Right lobe of liver (tissue), 6 donors: ENCODE results near the gene CDCA4. TPM values are rescaled to one million over a fixed set of nuclear protein-coding genes. Genes with fewer than 3 reads are reported as not detected.

Experiments used
- ATAC-seq, 4 donors: fragments of 200-7000 bp; cut with Tn5 transposase; one replicate each; pipeline ENCODE4 v1.9.1; 2020; ENCODE audit warnings: mild to moderate bottlenecking in 4 of 4, moderate library complexity in 4 of 4
- DNase-seq, 3 donors: peaks; one replicate each; pipeline ENCODE4 v3.0.0-alpha.2; 2020
- H3K27ac ChIP-seq, 3 donors: fragments of 200-600 bp; one replicate each; pipeline ENCODE4 v1.8.0; 2022
- H3K27me3 ChIP-seq, 2 donors: fragments of 200-600 bp; one replicate each; pipeline ENCODE4 v1.8.0; 2022
- H3K36me3 ChIP-seq, 4 donors: fragments of 200-600 bp; sonication (generic) in 1 of 4; one replicate each; pipeline versions ENCODE4 v1.5.1 to v1.8.0; 2017 to 2022; ENCODE audit warnings: control low read depth in 1 of 4
- H3K4me1 ChIP-seq, 4 donors: fragments of 200-600 bp; sonication (generic) in 1 of 4; one replicate each; pipeline versions ENCODE4 v1.5.1 to v1.8.0; 2017 to 2022; ENCODE audit warnings: control low read depth in 1 of 4
- H3K4me3 ChIP-seq, 3 donors: fragments of 200-600 bp; one replicate each; pipeline ENCODE4 v1.8.0; 2022
- H3K9me3 ChIP-seq, 4 donors: fragments of 200-600 bp; sonication (generic) in 1 of 4; one replicate each; pipeline versions ENCODE4 v1.5.1 to v1.8.0; 2017 to 2022; ENCODE audit warnings: control low read depth in 1 of 4
- POLR2A ChIP-seq: fragments of 450-650 bp; IDR thresholded peaks from one replicate; pipeline ENCODE4 v1.6.1; 2017; ENCODE audit warnings: antibody characterized with exemption, mild to moderate bottlenecking
- WGBS: methylation state at CpG from one replicate; pipeline ENCODE4 v1.1.6; 2018; ENCODE audit warnings: low coverage, low lambda C conversion rate; ENCODE audit not compliant: insufficient coverage; ENCODE audit errors: missing lambda C conversion rate; 5-methylcytosine and 5-hydroxymethylcytosine counted together
- intact Hi-C, 2 donors: fragments of 100-400 bp; cut with DNase I; formaldehyde crosslinking; loops; one replicate each; pipeline versions ENCODE4 v1.11.2 to v1.14.1; 2022
- total RNA-seq, 6 experiments: library from RNA; depleted of rRNA in 2 of 6; stranded (reverse); fragments of >200 nt in 2 of 6; fragmentation: NEBNext Ultra II Directional in 3 of 6; extraction: Animal tissue kit (Norgen Biotek cat#: 25700) in 3 of 6; gene quantifications; one replicate each; pipeline versions ENCODE4 v1.1.0 to v1.2.4, GENCODE V29; 2016 to 2023
- TF ChIP-seq, protein P1 (sequence below), 4 donors: fragments of 200-600 bp in 3 of 4; fragments of 450-650 bp in 1 of 4; IDR thresholded peaks; one replicate each; pipeline versions ENCODE4 v1.5.1 to v1.8.0; 2016 to 2022; ENCODE audit warnings: antibody characterized with exemption in 4 of 4, mild to moderate bottlenecking in 2 of 4
- donor health status: DM: no; HTN: yes; CAD: no.
- donor health status: DM: no; HTN: no; CAD: no.
- donor health status: DM: no; HTN: no; CAD: no.
- donor health status: DM: no; HTN: yes; CAD: no.
- donor health status: DM: no; HTN: yes; CAD: no.

The CDCA4 gene
- total RNA-seq, 6 experiments from 2014 or later = 0.90 to 3.5 (median 1.7) TPM

DNA sequence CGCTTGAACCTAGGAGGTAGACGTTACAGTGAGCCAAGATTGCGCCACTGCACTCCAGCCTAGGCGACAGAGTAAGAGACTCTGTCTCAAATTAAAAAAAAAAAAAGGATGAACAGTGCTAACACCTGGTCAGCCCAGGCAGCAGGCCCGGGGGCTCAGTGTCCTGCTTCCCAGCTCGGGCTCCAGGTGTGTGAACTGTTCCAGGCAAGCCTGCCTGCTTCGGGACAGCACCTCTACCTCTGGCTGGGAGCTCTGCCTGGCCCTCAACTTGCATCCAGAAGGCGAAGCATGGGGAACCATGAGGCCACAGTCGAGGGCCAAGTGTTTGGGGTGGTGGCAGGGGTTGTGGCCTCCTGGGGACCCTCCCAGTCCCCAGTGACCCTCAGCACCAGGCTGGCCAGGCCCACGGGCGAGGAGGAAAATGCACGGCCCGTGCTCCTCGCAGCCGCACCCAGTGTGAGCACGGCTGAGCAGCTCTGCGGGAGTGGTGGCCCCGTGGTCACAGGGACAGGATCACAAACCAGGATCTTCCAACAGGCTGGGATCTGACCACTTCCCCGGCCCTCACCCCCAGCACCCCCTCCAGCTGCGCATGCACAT, 15.5 kb downstream of the CDCA4 start:
- Histone ChIP-seq H3K9me3 (no peaks in the 10 kb centered on the region), H3K36me3 (peaks cover 0 to 2% (median 0%) of the 10 kb centered on the region in 4 donors), H3K27me3 (no peaks in the 10 kb centered on the region), H3K4me1 (no peaks in the 10 kb centered on the region), H3K27ac (no peak overlapping the region), H3K4me3 (no peak overlapping the region)
- DNase-seq = peak in 1 of 3 donors; percentile 30
- WGBS = 77% methylated on average over 3 of the region's 20 CpGs
- TF ChIP-seq, protein P1, sequence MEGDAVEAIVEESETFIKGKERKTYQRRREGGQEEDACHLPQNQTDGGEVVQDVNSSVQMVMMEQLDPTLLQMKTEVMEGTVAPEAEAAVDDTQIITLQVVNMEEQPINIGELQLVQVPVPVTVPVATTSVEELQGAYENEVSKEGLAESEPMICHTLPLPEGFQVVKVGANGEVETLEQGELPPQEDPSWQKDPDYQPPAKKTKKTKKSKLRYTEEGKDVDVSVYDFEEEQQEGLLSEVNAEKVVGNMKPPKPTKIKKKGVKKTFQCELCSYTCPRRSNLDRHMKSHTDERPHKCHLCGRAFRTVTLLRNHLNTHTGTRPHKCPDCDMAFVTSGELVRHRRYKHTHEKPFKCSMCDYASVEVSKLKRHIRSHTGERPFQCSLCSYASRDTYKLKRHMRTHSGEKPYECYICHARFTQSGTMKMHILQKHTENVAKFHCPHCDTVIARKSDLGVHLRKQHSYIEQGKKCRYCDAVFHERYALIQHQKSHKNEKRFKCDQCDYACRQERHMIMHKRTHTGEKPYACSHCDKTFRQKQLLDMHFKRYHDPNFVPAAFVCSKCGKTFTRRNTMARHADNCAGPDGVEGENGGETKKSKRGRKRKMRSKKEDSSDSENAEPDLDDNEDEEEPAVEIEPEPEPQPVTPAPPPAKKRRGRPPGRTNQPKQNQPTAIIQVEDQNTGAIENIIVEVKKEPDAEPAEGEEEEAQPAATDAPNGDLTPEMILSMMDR (IDR thresholded peaks at IDR 0.05) = no peak
- TF ChIP-seq POLR2A = no peak
- intact Hi-C loops = no loop called here
- peak in 2 of 4 donors; percentile 12 to 17 for ATAC-seq

DNA sequence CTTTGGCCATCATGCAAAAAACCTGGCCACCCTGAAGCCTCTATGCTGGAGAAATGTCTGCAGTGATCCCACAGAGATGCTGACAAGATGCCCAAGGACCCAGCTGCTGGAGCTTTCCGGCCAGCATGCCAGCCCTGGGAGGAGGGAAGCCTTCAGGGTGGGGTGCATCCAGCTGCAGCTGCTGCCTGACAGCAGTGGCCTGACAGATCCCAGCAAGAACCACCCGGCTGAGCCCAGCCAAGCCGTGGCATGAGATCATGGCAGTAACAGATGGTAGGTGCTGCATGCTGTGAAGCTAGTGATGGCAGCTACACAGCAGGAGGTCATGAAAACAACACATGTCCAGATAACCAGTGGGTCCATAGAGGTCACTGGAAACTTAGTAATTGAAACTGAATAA, 21.5 kb downstream of the CDCA4 start:
- ATAC-seq (no peak), DNase-seq (peak in 1 of 3 donors; percentile 27)
- no peak for TF ChIP-seq POLR2A
- TF ChIP-seq, protein P1 (IDR thresholded peaks at IDR 0.05) = no peak
- intact Hi-C loops = no loop called here
- H3K27ac ChIP-seq = no peak overlapping the region
- 100% methylated on average over 2 of the region's 3 CpGs for WGBS
- H3K4me3 ChIP-seq = no peak overlapping the region
- H3K36me3 ChIP-seq = no peaks in the 10 kb centered on the region
- H3K4me1 ChIP-seq = no peaks in the 10 kb centered on the region
- no peaks in the 10 kb centered on the region for H3K27me3 ChIP-seq
- H3K9me3 ChIP-seq = no peaks in the 10 kb centered on the region

DNA sequence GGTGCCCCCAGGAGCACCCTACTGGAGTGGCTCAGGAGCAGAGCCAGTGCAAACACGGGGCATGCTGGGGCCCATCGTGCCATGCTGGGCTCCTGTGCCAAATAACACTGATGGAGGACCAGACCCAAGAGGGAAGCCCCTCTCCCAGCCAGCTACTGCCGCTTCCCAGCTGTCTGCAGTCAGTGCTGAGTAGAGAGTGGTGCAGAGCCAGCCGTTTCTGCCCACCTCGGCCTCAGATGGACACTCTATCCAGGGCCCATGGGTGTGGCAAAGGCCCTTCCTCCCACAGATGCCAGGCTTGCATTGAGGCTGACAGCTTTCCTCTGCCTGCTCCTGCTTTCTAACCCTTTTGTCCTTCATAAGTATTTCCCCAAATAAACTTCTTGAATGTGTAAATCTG, 22.1 kb downstream of the CDCA4 start:
- Histone ChIP-seq H3K9me3 (no peaks in the 10 kb centered on the region), H3K4me3 (no peak overlapping the region), H3K36me3 (no peaks in the 10 kb centered on the region), H3K27ac (no peak overlapping the region), H3K27me3 (no peaks in the 10 kb centered on the region), H3K4me1 (no peaks in the 10 kb centered on the region)
- 90% methylated on average over 2 of the region's 5 CpGs for WGBS
- no peak for ATAC-seq
- intact Hi-C loops = no loop called here
- peak in 1 of 3 donors; percentile 26 for DNase-seq
- no peak for TF ChIP-seq POLR2A
- TF ChIP-seq, protein P1 (IDR thresholded peaks at IDR 0.05) = no peak

DNA sequence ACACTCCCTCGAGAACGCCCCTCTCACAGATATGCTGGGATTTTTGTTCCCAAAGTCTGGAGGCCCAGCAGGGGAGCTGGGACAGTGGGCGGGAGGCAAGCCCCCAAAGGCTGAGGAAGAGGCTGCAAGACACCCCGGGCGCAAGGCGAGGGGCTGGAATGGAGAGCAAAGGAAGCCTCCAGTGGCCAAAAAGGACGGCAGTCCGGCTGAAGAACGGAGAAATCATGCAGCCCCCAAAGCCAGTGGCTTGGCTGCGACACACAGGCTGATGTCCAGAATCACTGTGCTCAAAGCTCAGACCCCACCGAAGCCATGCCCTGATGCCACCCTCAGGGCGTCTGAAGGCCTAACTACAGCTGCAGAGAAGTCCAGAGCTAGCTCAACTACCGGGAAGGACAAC, 24.4 kb downstream of the CDCA4 start:
- no peaks in the 10 kb centered on the region for H3K4me1 ChIP-seq
- H3K27me3 ChIP-seq = no peaks in the 10 kb centered on the region
- H3K27ac ChIP-seq = no peak overlapping the region
- no peaks in the 10 kb centered on the region for H3K9me3 ChIP-seq
- TF ChIP-seq POLR2A = no peak
- TF ChIP-seq, protein P1 (IDR thresholded peaks at IDR 0.05) = no peak
- no peaks in the 10 kb centered on the region for H3K36me3 ChIP-seq
- WGBS = no CpG with 5 or more reads among the region's 13 CpGs
- ATAC-seq = no peak
- no peak for DNase-seq
- no peak overlapping the region for H3K4me3 ChIP-seq
- intact Hi-C loops = no loop called here
